DMS79 (cell line): ENCODE data around the gene EEIG1.
A peak's percentile ranks its signal among the peaks of the same experiment; 100 is the strongest.

Source experiments
- DNase-seq: peaks from one replicate; lab custom pipeline; 2025; lab: John Stamatoyannopoulos, UW

The EEIG1 gene

DNA sequence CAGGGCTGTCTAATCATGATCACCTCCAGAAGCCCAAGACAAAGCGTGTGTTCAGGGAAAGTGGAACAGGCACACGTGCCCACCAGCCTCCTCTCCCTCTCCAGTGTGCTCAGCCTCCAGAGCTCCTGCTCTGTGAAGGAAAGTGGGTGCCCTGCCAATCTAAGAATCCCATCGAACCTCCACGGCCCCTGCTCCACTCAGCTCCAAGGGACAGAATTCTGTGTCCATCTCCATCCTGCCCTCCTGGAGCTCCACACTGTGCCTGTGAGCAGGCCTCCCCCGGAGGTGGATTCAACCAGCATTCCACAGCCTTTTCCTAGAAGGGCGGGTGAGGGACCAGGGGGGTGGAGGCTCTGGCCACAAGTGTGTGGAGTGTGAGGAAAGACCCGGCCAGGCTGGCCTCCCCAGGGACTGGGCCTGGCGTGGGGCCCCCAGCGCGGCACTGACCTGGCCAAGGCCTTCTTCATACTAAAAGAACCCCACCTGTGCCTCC, 6.0 kb downstream of the EEIG1 start:
- DNase-seq, result no peak

DNA sequence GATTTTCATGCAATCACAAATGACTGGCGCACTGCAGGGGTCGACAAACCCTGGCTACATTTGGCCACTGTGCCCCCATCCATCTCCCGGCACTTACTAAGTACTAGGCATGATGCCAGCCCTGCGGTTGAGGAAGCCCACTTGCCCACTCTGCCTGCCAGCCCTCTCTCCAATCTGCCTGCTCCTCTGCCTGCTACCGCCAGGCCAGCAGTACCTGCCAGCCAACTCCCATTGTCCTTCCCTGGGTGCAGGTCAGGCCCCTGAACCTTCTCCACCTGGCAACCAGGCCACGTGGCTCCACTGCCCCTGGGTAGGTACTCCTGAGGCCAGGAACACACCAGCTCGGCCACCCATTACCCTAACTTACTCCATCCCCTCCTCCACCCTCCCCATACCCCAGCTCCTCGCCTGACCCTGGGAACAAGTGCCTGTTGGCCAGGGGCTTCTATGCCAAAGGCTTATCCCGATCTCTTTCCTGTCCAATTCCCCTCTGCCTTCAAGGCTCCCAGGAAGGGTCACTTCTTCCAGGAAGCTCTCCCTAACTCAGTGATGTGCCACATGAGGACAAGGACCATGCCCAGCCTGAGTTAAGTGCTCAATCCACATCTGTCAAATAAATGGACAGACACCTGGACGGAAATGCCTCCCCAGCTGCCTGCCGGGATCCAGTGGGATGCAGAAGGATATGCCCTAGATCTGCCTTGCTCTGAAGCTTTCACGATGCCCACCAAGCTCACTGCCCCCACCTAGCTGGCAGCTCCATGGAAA, 6.6 kb downstream of the EEIG1 start:
- no peak for DNase-seq

DNA sequence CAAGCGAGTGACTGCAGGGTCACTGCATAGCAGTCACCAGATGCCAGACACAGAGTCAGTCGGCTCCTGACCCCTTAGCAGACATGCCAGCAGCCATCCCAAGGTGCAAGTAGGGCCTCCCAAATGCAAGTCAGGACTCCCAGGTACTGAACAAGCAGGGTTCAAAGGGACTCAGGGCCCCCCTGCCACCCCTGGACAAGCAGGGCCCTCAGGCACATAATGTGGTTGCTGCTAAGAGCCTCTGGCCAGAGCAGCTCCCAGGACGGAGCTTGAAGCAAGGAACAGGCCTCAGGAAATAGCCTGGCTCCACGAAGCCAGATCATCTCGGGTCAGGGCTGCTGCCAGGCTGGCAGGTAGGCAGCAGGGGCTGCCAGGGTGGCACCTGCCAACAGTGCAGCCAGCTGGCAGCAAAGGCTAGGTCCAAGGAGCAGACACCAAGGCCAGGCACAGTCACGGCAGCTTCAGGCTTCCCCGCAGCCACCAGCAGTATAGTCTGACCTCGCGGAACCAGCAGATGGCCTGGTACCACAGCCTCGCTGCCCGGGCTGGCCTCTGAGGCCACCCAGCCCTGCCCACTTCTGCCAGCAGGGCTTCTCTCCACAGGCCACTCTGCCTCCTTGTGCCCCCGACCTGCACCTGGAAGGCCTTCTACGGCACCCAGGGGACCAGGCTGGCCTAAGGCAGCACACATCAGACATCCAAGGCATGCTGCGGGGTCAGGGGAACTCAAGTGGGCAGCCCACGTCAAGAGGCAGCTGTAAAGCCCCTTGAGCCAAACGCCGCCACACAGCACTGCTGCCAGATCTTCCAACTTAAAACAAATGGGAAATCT, 7.4 kb downstream of the EEIG1 start:
- peak; percentile 86 for DNase-seq

GRCh38 chr9:127972236-127972871, 8.4 kb downstream of the EEIG1 start:
- no peak for DNase-seq

DNA sequence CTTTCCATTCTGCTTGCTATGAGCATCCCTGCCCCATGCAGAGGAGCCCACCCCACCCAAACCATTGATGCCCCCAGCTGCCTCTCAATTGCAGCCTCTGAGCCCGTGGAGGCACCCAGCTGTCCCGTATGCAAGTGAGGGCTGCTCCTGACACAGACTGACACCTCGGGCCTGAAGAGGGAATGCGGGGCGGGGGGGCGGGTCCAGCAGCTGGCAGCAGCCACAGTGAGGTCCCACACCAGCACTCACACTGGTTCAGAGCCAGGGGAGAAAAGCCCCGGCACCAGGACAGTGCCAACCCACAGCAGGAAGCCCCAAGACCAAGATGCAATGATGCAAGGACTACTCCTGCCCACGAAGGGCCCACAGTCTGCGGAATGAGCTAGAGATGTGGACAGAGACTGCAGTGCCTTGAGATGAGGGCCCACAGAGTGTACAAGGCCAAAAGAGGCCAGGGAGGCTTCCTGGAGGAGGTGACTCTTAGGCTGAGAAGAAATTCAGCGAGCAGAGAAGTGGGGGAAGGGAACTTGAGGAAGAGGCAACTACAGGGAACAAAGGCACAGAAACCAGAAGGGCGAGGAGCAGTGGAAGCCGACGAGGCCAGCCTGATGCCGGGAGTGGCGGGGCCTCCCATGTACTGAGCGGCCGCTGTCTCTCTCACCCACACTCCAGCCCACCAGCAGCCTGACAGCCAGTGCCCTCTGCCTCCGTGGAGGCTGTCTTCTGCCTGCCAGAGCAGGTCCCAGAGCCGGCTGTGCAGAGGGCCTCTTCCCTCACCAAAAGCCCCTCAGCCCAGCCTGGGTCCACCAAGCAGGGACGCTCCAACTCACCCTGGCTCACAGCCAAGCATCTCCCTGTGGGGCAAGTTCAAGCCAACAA, 9.2 kb downstream of the EEIG1 start:
- DNase-seq, result no peak

DNA sequence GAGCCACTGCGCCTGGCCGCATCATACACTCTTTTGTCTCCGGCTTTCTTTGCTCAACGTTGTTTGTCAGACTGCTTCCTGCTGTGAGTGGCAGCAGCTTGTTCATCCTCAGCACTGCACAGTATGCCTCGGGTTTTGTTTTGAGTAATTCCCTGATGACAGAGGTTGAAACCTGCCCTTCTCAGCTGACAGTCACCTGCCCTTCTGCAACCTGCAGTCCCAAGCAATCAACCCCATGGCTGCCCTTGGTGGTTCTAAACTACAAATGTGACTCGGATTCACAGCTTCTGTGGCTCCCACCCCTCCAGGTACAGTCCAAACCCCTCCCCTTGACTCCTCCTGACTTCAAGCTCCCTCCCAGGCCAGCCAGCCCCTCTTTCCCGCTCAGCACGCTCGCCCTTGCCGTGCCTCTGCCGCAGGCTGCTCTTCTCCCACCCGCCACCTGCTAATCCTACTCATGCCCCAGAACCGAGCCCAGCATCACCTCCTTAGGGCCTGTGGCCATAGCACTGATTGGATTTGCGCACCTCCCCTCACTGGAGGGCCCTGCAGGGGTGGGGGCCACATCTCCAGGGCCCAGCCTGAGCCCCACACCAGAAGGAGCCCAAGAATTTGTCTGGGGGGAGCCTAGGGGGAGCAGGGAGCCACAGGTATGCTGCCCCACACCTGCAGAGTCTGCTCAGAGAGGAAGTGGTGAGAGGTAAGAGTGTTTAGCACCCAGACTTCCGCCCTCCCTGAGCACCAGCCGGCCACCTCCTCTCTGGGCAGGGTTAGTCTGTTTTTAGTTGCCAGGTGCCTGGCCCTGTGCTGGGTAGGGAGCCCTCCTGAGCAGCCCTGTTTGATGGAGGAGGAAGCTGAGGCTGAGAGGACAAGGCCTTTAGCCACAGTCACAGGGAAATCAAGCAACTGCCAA, 10.1 kb downstream of the EEIG1 start:
- peak; percentile 73 for DNase-seq

DNA sequence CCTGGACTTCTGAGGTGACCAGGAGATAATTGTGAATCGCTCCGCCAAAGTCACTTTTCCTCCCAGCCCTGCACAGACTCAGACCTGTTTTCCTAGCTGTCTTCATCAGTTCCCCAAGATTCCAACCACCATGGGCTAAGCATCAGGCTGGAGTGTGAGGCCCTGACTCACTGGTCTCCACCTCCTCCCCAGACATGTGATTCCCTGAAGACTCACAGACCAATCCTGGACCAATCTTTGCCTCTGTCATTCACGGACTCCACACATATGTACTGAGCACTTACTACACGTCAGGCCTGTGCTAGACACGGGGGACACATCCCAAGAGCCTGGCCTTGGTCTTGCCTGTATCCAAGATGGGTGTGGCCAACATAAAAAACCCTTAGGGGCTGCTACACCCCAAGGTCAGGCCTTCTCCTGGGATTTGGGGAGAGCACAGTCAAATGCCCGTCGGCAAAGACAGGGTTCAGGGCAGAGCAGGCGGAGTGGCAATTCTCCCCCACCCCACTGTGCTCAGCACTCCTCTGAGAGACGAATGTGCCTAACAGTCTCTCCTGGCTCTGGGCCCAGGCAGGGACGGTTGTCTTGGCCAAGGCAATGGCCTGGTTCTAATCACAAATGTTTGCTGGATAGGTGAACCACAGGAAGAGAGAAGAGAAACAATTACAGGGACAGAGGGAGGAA, 11.9 kb downstream of the EEIG1 start:
- peak; percentile 15 for DNase-seq

GRCh38 chr9:127968042-127968441, 12.7 kb downstream of the EEIG1 start:
- no peak for DNase-seq

DNA sequence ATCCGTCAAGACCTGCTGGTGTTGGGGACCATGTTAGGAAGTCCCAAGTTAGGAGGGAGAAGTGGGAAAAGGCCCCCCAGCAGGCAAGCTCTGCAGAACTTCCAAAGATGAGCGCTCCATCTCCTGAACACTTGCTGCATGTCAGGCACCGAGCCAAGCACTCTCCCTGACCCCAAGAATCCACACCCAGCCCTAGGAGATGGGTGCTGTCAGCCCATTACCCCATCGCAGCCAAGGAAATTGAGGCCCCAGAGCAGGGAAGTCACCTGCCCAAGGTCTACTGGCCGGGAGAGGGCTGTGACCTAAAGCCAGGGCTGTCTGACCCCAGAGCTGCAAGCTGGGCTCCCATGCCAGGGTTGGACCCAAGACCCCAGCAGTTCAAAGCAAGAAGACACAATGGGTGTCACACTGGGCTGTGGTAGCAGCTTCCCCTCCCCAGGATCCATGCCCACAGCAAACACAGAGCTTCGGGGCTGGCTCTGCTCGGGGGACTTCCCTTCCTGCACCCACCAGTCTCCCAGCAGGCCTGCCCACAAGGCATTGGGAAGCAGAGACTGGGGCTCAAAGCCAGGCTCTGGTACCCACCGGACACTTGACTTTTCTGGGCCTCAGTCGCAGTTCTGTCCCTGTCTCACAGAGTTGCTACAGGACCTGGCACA, 13.5 kb downstream of the EEIG1 start:
- DNase-seq, result no peak

- peak; percentile 73 for DNase-seq
Measured at GRCh38 chr9:127966416-127967150, 14.2 kb downstream of the EEIG1 start.

DNA sequence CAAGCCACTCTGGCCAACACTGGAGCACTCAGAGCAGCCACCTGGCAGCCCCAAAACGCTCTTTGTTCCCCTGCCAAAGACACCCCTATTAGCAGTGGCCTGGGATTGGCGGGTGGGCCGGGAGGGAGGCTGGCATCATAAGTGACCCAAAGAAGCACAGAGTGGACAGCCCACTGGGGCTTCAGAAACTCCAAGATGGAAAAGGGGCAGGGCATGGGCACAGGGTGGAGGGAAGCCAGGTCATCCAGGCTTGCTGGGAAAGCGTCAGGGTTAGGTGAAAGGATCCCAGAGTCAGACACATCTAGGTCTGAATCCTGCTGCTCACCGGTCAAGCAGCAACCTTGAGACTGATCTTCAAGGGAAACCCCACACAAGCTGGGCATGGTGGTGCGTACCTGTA, 14.8 kb downstream of the EEIG1 start:
- DNase-seq, result no peak

- DNase-seq, result no peak
Measured at GRCh38 chr9:127963359-127964064, 17.3 kb downstream of the EEIG1 start.

DNA sequence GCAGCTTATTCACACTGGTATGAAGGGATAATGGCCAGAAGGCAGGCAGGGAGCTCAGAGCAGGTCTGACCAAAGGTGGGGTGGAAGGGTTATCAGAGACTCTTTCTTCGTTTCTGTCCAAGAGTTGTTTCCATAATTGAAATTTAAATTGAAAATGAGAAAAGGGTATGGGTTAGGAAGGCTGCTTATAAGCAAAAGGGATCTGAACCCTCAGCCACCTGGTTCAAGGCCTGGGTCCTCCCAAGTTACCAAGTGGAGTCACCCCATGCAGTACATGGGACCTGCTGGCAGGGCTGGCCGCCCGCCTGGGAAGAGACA, 17.8 kb downstream of the EEIG1 start:
- DNase-seq, result no peak

GRCh38 chr9:127962278-127962677, 18.5 kb downstream of the EEIG1 start:
- no peak for DNase-seq

GRCh38 chr9:127961613-127962155, 19.1 kb downstream of the EEIG1 start:
- DNase-seq, result no peak

GRCh38 chr9:127961155-127961490, 19.7 kb downstream of the EEIG1 start:
- no peak for DNase-seq

DNA sequence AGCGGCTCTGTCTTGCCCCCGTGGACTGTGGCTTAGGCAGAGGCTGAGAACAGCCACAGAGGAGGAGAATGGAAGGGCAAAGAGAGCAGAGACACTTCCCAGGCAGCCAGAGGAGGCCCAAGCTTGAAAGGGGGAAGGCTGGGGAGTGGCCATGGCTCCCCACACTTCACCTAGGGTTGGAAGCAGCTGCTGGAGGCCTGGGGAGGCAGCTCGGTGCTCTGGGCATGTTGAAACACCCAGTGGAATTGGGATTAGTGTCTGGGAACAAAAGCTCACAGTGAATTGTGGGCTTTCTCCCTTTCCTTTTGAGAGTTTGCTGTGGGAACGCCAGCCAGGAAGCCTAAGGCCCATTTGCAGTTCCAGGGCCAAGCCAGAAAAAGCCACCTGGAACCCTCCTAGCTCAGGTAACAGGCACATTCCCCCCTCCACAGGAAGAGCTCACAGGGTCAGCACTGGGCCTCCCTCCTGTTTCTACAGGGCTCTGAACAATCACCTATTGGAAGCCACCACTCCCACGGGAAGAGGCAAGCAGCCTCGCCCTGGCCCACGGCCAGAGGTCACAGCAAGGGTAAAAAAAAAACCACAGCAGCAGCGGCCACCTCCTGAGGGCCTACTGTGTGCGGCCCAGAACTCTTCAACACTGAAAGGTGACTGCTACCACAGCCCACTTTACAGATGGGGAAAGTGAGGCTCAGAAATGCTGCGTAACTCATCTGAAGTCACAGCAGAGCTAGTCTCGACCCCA, 20.2 kb downstream of the EEIG1 start:
- no peak for DNase-seq
